ENCODE results near the gene MEP1A.

The MEP1A gene

GRCh38 chr6:46796848-46797580, 3.8 kb downstream of the MEP1A start:
- no peak for TF ChIP-seq CTCF (conservative IDR thresholded peaks at IDR 0.05; ENCODE audit: low read depth)
- POLR2A ChIA-PET (ENCODE audit: low non-redundant PET): no interaction called here
- no peak overlapping the region for H3K27ac ChIP-seq
- peak; percentile 9 for DNase-seq (ENCODE audit: low spot score)
- CTCF ChIA-PET: interaction anchor here (0.6 kb wide), 1 partner anchor 92 kb away, joined by 3 read pairs; no protein-coding TSS in a partner anchor

- no peak for TF ChIP-seq CTCF (conservative IDR thresholded peaks at IDR 0.05; ENCODE audit: low read depth)
- ChIA-PET POLR2A (ENCODE audit: low non-redundant PET) (no interaction called here), CTCF (interaction anchor here (0.7 kb wide), 1 partner anchor 49 kb away, joined by 3 read pairs; no protein-coding TSS in a partner anchor)
- H3K27ac ChIP-seq: no peak overlapping the region
- DNase-seq (ENCODE audit: low spot score): no peak
These were observed 6.5 kb downstream of the MEP1A start for GRCh38 chr6:46799657-46800056.

GRCh38 chr6:46808806-46809205, 15.6 kb downstream of the MEP1A start:
- H3K27ac ChIP-seq: no peak overlapping the region
- ChIA-PET CTCF (no interaction called here), POLR2A (ENCODE audit: low non-redundant PET) (no interaction called here)
- no peak for TF ChIP-seq CTCF (conservative IDR thresholded peaks at IDR 0.05; ENCODE audit: low read depth)
- DNase-seq (ENCODE audit: low spot score): no peak

- peak; percentile 20 for DNase-seq (ENCODE audit: low spot score)
- TF ChIP-seq CTCF (conservative IDR thresholded peaks at IDR 0.05; ENCODE audit: low read depth): no peak
- POLR2A ChIA-PET (ENCODE audit: low non-redundant PET): no interaction called here
- H3K27ac ChIP-seq: peak overlapping the region; percentile 70
- CTCF ChIA-PET: no interaction called here
These were observed 21.9 kb downstream of the MEP1A start for GRCh38 chr6:46815130-46815529.

GRCh38 chr6:46816626-46817025, 23.4 kb downstream of the MEP1A start:
- peak overlapping the region; percentile 70 for H3K27ac ChIP-seq
- DNase-seq (ENCODE audit: low spot score): peak; percentile 69
- ChIA-PET CTCF (no interaction called here), POLR2A (ENCODE audit: low non-redundant PET) (no interaction called here)
- TF ChIP-seq CTCF (conservative IDR thresholded peaks at IDR 0.05; ENCODE audit: low read depth): no peak

- no peak for TF ChIP-seq CTCF (conservative IDR thresholded peaks at IDR 0.05; ENCODE audit: low read depth)
- no peak overlapping the region for H3K27ac ChIP-seq
- ChIA-PET CTCF (no interaction called here), POLR2A (ENCODE audit: low non-redundant PET) (no interaction called here)
- DNase-seq (ENCODE audit: low spot score): no peak
These were observed 26.4 kb downstream of the MEP1A start for GRCh38 chr6:46819561-46819960.

Data from RWPE1 (cell line).